DND-41 (cell line): ENCODE results near the gene STK32C.

ENCODE experiments used
- ATAC-seq: fragments of 200-7000 bp; cut with Tn5 transposase; 3 replicates; pipeline ENCODE4 v1.9.1; 2021; ENCODE audit warnings: low read depth; ENCODE audit not compliant: insufficient read depth
- DNase-seq: peaks from one replicate; pipeline ENCODE4 v3.0.0-alpha.2; 2020
- H2AFZ ChIP-seq: 2 replicates; pipeline ENCODE4 v1.6.0; 2012; ENCODE audit warnings: low read depth, low read length
- H3K27ac ChIP-seq: 2 replicates; pipeline ENCODE4 v1.5.1; 2012; ENCODE audit warnings: low read length, inconsistent platforms
- H3K27me3 ChIP-seq: fragments of 200-600 bp; sonication (generic); 2 replicates; pipeline ENCODE4 v1.6.0; 2012; ENCODE audit warnings: low read length, mild to moderate bottlenecking, inconsistent platforms; ENCODE audit not compliant: insufficient read depth, poor library complexity
- H3K36me3 ChIP-seq: 2 replicates; pipeline ENCODE4 v1.5.1; 2012; ENCODE audit warnings: low read length, inconsistent platforms; ENCODE audit not compliant: insufficient read depth
- H3K4me1 ChIP-seq: 2 replicates; pipeline ENCODE4 v1.5.1; 2012; ENCODE audit warnings: mild to moderate bottlenecking, low read length; ENCODE audit not compliant: insufficient read depth
- H3K4me2 ChIP-seq: 2 replicates; pipeline ENCODE4 v1.6.0; 2012; ENCODE audit warnings: mild to moderate bottlenecking, moderate library complexity, low read length, inconsistent platforms; ENCODE audit not compliant: insufficient read depth
- H3K4me3 ChIP-seq, 2 experiments: fragments of 200-600 bp in 1 of 2; shearing (Covaris generic) in 1 of 2; 2 replicates each; pipeline ENCODE4 v1.5.1; 2012 to 2016; ENCODE audit warnings: inconsistent platforms in 2 of 2, low read length in 2 of 2, mild to moderate bottlenecking in 2 of 2, low read depth in 1 of 2, moderate library complexity in 1 of 2
- H3K79me2 ChIP-seq: 2 replicates; pipeline ENCODE4 v1.6.0; 2012; ENCODE audit warnings: low read length, inconsistent platforms; ENCODE audit not compliant: insufficient read depth
- H3K9ac ChIP-seq: 2 replicates; pipeline ENCODE4 v1.6.0; 2012; ENCODE audit warnings: low read depth, mild to moderate bottlenecking, inconsistent platforms, low read length, moderate library complexity
- H3K9me3 ChIP-seq: 2 replicates; pipeline ENCODE4 v1.5.1; 2012; ENCODE audit warnings: low read length, moderate library complexity, mild to moderate bottlenecking, inconsistent platforms; ENCODE audit not compliant: insufficient read depth, severe bottlenecking
- H4K20me1 ChIP-seq: 2 replicates; pipeline ENCODE4 v1.6.0; 2012; ENCODE audit warnings: low read length; ENCODE audit not compliant: insufficient read depth
- CTCF ChIP-seq: IDR thresholded peaks from 2 replicates; pipeline ENCODE4 v1.5.1; 2012; ENCODE audit warnings: borderline replicate concordance, low read length, moderate library complexity, mild to moderate bottlenecking; ENCODE audit not compliant: poor library complexity, severe bottlenecking; ENCODE audit errors: extremely low read depth
- EZH2 ChIP-seq: IDR thresholded peaks from 3 replicates; pipeline ENCODE4 v1.6.1; 2012; ENCODE audit warnings: borderline replicate concordance, low read depth, mild to moderate bottlenecking, moderate library complexity, low read length, inconsistent platforms; ENCODE audit not compliant: severe bottlenecking

The STK32C gene

GRCh38 chr10:132308587-132309470 is 1.1 kb upstream of the STK32C start:
- TF ChIP-seq EZH2 (no peak), CTCF (no peak)
- Histone ChIP-seq H3K4me1 (no peaks in the 10 kb centered on the region), H4K20me1 (no peaks in the 10 kb centered on the region), H3K9ac (no peak overlapping the region), H3K27ac (no peak overlapping the region), H3K36me3 (no peaks in the 10 kb centered on the region), H2AFZ (no peak overlapping the region), H3K27me3 (no peaks in the 10 kb centered on the region), H3K4me3 (no peak overlapping the region), H3K4me2 (no peak overlapping the region), H3K9me3 (no peaks in the 10 kb centered on the region), H3K79me2 (no peaks in the 10 kb centered on the region)
- DNase-seq (no peak), ATAC-seq (no peak)

GRCh38 chr10:132306864-132307751 is 642 bp downstream of the STK32C start:
- no peak for TF ChIP-seq CTCF
- no peak for TF ChIP-seq EZH2
- Histone ChIP-seq H3K27me3 (no peaks in the 10 kb centered on the region), H3K36me3 (no peaks in the 10 kb centered on the region), H3K9me3 (no peaks in the 10 kb centered on the region), H3K4me1 (no peaks in the 10 kb centered on the region), H2AFZ (no peak overlapping the region), H3K9ac (no peak overlapping the region), H3K4me2 (no peak overlapping the region), H3K79me2 (no peaks in the 10 kb centered on the region), H4K20me1 (no peaks in the 10 kb centered on the region), H3K4me3 (no peak overlapping the region), H3K27ac (no peak overlapping the region)
- ATAC-seq = no peak
- DNase-seq = no peak

GRCh38 chr10:132306343-132306685 is 1.4 kb downstream of the STK32C start:
- Histone ChIP-seq H3K4me1 (no peaks in the 10 kb centered on the region), H3K36me3 (no peaks in the 10 kb centered on the region), H3K27ac (no peak overlapping the region), H3K9me3 (no peaks in the 10 kb centered on the region), H3K79me2 (no peaks in the 10 kb centered on the region), H3K27me3 (no peaks in the 10 kb centered on the region), H2AFZ (no peak overlapping the region), H4K20me1 (no peaks in the 10 kb centered on the region), H3K4me3 (no peak overlapping the region), H3K9ac (no peak overlapping the region), H3K4me2 (no peak overlapping the region)
- no peak for TF ChIP-seq EZH2
- no peak for TF ChIP-seq CTCF
- DNase-seq = no peak
- ATAC-seq = no peak
